Measurements from ENCODE around the gene SPTBN5.

DNA sequence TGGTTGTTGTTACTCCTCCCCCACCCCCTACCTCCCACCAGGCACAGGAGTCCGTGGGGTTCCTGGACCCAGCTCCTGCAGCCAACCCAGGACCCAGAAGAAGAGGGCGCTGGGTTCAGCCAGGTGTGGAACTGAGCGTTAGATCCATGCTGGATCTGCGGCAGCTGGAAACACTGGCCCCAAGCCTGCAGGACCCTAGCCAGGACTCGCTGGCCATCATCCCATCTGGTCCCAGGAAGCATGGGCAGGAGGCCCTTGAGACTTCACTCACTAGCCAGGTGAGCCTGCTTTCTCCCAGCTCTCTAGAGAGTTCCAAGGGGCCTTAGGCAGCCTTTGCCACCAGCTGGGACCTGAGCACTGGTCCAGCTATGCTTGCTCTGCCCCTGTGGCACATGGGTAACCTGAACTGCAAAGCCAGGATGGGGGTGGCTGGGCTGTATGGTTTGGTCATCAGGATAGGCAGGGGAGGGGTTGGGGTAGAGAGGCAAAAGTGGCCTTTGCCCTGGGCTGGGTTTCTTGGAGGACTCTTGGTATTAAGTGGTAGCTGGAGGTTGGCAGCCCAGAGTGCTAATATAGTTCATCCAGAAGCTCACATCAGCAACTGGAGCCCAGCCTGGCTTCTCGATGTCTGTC lies 72.9 kb downstream of the SPTBN5 start:
- TF ChIP-seq, protein P1, sequence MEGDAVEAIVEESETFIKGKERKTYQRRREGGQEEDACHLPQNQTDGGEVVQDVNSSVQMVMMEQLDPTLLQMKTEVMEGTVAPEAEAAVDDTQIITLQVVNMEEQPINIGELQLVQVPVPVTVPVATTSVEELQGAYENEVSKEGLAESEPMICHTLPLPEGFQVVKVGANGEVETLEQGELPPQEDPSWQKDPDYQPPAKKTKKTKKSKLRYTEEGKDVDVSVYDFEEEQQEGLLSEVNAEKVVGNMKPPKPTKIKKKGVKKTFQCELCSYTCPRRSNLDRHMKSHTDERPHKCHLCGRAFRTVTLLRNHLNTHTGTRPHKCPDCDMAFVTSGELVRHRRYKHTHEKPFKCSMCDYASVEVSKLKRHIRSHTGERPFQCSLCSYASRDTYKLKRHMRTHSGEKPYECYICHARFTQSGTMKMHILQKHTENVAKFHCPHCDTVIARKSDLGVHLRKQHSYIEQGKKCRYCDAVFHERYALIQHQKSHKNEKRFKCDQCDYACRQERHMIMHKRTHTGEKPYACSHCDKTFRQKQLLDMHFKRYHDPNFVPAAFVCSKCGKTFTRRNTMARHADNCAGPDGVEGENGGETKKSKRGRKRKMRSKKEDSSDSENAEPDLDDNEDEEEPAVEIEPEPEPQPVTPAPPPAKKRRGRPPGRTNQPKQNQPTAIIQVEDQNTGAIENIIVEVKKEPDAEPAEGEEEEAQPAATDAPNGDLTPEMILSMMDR (IDR thresholded peaks at IDR 0.05) = no peak
- no peak for TF ChIP-seq POLR2A (IDR thresholded peaks at IDR 0.05; ENCODE audit: low read depth)

Measured in esophagus muscularis mucosa (tissue), 3 donors.